DOHH2 (cell line): ENCODE measurements around the gene ZBTB8A.

Experiments used
- H3F3A ChIP-seq: fragments of 200-600 bp; sonication (generic), shearing (Covaris generic); 2 replicates; pipeline ENCODE4 v1.6.0; 2016; ENCODE audit warnings: antibody characterized with exemption, mild to moderate bottlenecking; ENCODE audit not compliant: control insufficient read depth, insufficient read depth
- H3K27ac ChIP-seq: fragments of 200-600 bp; sonication (generic); 2 replicates; pipeline ENCODE4 v1.5.1; 2014; ENCODE audit warnings: low read depth, mild to moderate bottlenecking, low read length, moderate library complexity
- H3K27me3 ChIP-seq: fragments of 200-600 bp; sonication (generic); 2 replicates; pipeline ENCODE4 v1.6.1; 2014; ENCODE audit warnings: mild to moderate bottlenecking, low read length, mixed read lengths; ENCODE audit not compliant: control insufficient read depth
- H3K36me3 ChIP-seq: fragments of 200-600 bp; sonication (generic); 2 replicates; pipeline ENCODE4 v1.6.1; 2014; ENCODE audit warnings: mild to moderate bottlenecking, low read length, moderate library complexity, mixed read lengths; ENCODE audit not compliant: control insufficient read depth
- H3K4me1 ChIP-seq: fragments of 200-600 bp; sonication (generic); 2 replicates; pipeline ENCODE4 v1.6.1; 2014; ENCODE audit warnings: mild to moderate bottlenecking, low read length, mixed read lengths; ENCODE audit not compliant: control insufficient read depth
- H3K4me2 ChIP-seq: fragments of 200-600 bp; sonication (generic); 2 replicates; pipeline ENCODE4 v1.6.0; 2014; ENCODE audit warnings: mild to moderate bottlenecking, low read length, moderate library complexity
- H3K4me3 ChIP-seq: fragments of 200-600 bp; sonication (generic); 2 replicates; pipeline ENCODE4 v1.5.1; 2014; ENCODE audit warnings: mild to moderate bottlenecking, low read length, mixed read lengths
- H3K79me2 ChIP-seq: fragments of 200-600 bp; sonication (generic); 2 replicates; pipeline ENCODE4 v1.6.1; 2014; ENCODE audit warnings: mild to moderate bottlenecking, low read length, mixed read lengths; ENCODE audit not compliant: control insufficient read depth
- H3K9me2 ChIP-seq: fragments of 200-600 bp; sonication (generic); replicated peaks from 2 replicates; pipeline ENCODE4 v1.6.1; 2014; ENCODE audit warnings: mild to moderate bottlenecking, low read length, mixed read lengths; ENCODE audit not compliant: control insufficient read depth
- H3K9me3 ChIP-seq: fragments of 200-600 bp; sonication (generic); 2 replicates; pipeline ENCODE4 v1.6.1; 2014; ENCODE audit warnings: antibody characterized with exemption, low read length, mixed read lengths; ENCODE audit not compliant: control insufficient read depth, insufficient read depth
- H4K20me1 ChIP-seq: fragments of 200-600 bp; sonication (generic); 2 replicates; pipeline ENCODE4 v1.6.0; 2014; ENCODE audit warnings: low read depth, mild to moderate bottlenecking, antibody characterized with exemption, low read length, moderate library complexity; ENCODE audit not compliant: control insufficient read depth, insufficient read depth
- EZH2phosphoT487 ChIP-seq: fragments of 200-600 bp; sonication (generic); IDR thresholded peaks from 2 replicates; pipeline ENCODE4 v1.6.1; 2017; ENCODE audit warnings: borderline replicate concordance, mild to moderate bottlenecking, antibody characterized with exemption, low read length, moderate library complexity, mixed read lengths
- TF ChIP-seq, protein P1 (sequence below): fragments of 200-600 bp; sonication (generic); IDR thresholded peaks from one replicate; pipeline ENCODE4 v1.5.1; 2014; ENCODE audit warnings: antibody characterized with exemption, mild to moderate bottlenecking, low read depth, low read length; ENCODE audit not compliant: poor library complexity, severe bottlenecking

ZBTB8A gene

DNA sequence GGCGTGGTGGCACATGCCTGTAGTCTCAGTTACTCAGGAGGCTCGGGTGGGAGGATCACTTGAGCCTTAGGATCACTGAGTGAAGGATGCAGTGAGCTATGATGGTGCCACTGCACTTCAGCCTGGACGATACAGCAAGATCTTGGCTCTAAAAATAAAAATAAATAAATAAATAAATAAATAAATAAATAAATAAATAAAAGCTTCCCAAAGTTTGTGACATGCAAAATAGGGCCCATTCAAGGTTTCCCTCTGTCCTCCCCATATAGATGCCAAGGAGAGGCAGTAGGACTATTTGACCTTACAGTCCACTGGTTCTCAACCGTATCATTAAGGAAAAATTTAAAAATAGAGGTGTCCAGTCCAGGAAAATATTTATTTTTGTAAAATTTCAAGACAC lies 70.0 kb downstream of the ZBTB8A start:
- Histone ChIP-seq H3K4me2 (no peak overlapping the region), H3K9me2 (no peaks in the 10 kb centered on the region), H3K79me2 (no peaks in the 10 kb centered on the region), H3F3A (peaks cover 4% of the 10 kb centered on the region; the same call in 1 of the 2 replicates), H3K27ac (no peak overlapping the region), H3K27me3 (no peaks in the 10 kb centered on the region), H4K20me1 (no peaks in the 10 kb centered on the region), H3K9me3 (no peaks in the 10 kb centered on the region), H3K36me3 (no peaks in the 10 kb centered on the region), H3K4me1 (0 out of 2 replicates have a peak, but pooled peaks cover 4% of the 10 kb centered on the region), H3K4me3 (no peak overlapping the region)
- no peak for TF ChIP-seq EZH2phosphoT487
- TF ChIP-seq, protein P1, sequence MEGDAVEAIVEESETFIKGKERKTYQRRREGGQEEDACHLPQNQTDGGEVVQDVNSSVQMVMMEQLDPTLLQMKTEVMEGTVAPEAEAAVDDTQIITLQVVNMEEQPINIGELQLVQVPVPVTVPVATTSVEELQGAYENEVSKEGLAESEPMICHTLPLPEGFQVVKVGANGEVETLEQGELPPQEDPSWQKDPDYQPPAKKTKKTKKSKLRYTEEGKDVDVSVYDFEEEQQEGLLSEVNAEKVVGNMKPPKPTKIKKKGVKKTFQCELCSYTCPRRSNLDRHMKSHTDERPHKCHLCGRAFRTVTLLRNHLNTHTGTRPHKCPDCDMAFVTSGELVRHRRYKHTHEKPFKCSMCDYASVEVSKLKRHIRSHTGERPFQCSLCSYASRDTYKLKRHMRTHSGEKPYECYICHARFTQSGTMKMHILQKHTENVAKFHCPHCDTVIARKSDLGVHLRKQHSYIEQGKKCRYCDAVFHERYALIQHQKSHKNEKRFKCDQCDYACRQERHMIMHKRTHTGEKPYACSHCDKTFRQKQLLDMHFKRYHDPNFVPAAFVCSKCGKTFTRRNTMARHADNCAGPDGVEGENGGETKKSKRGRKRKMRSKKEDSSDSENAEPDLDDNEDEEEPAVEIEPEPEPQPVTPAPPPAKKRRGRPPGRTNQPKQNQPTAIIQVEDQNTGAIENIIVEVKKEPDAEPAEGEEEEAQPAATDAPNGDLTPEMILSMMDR, result no peak

DNA sequence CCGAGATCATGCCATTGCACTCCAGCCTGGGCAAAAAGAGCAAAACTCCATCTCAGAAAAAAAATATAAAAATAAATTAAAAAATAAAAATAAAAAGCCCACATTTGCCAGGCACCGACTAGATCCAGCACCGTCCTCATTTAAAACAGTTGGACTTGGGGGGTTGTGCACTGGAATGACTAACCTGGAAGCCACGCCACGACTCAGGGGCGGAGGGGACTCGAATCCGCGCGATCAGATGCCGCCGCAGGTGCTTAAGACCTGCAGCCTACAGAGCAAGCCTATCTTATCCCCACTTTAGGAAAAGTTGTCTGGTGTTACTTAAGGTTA lies 72.6 kb downstream of the ZBTB8A start:
- Histone ChIP-seq H3K27me3 (no peaks in the 10 kb centered on the region), H3K4me1 (0 out of 2 replicates have a peak, but pooled peaks cover 4% of the 10 kb centered on the region), H3F3A (peaks cover 4% of the 10 kb centered on the region), H3K9me2 (no peaks in the 10 kb centered on the region), H4K20me1 (no peaks in the 10 kb centered on the region), H3K9me3 (no peaks in the 10 kb centered on the region), H3K27ac (no peak overlapping the region), H3K4me3 (peak overlapping the region; percentile 55), H3K4me2 (peak overlapping the region; percentile 58), H3K36me3 (no peaks in the 10 kb centered on the region), H3K79me2 (no peaks in the 10 kb centered on the region)
- no peak for TF ChIP-seq EZH2phosphoT487
- TF ChIP-seq, protein P1, result no peak

DNA sequence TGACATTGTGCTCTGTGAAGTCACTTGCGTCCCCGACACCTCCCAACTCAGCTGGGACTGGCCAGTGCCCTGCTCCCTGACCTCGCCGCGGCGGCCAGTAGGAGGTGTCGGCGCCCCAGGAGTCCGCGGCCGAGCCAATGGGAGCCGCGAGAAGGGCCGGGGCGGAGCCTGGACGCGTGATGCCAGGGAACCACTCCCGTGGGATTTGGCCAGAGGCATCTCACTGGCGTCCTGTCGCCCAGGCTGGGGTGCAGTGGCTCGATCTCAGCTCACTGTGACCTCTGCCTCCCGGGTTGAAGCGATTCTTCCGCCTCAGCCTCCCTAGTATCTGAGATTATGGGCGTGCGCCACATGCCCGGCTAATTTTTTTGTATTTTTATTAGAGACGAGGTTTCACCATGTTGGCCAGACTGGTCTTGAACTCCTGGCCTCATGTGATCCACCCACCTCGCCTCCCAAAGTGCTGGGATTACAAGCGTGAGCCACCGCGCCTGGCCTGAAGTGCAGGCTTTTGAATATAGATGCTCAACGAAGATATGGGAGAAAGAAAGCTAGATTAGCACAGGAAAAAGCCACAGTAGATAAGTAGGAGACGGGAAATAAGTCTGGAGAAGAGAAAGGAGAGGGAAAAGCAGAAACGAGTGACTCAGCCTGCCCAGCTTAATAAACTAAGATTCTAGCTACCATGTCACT lies 73.1 kb downstream of the ZBTB8A start:
- Histone ChIP-seq H4K20me1 (no peaks in the 10 kb centered on the region), H3K27ac (no peak overlapping the region), H3K4me2 (peak overlapping the region; percentile 58)

More for the DNA sequence above, 73.1 kb downstream of the ZBTB8A start:
- no peaks in the 10 kb centered on the region for H3K79me2 ChIP-seq
- peak overlapping the region; percentile 55 for H3K4me3 ChIP-seq
- no peak for TF ChIP-seq EZH2phosphoT487
- TF ChIP-seq, protein P1, result no peak
- H3K4me1 ChIP-seq, result 0 out of 2 replicates have a peak, but pooled peaks cover 4% of the 10 kb centered on the region
- H3K36me3 ChIP-seq, result no peaks in the 10 kb centered on the region
- H3K9me2 ChIP-seq, result no peaks in the 10 kb centered on the region
- no peaks in the 10 kb centered on the region for H3K9me3 ChIP-seq
- no peaks in the 10 kb centered on the region for H3K27me3 ChIP-seq
- H3F3A ChIP-seq, result peaks cover 6% of the 10 kb centered on the region
